Activated naive CD4-positive, alpha-beta T cell (primary cell): ENCODE results near the gene CCDC136.

Experiments used
- DNase-seq, 4 experiments: peaks; one replicate each; lab custom pipeline; 2025; lab: John Stamatoyannopoulos, UW

The CCDC136 gene

GRCh38 chr7:128777156-128778123 is 14.3 kb upstream of the CCDC136 start:
- no peak for DNase-seq

DNA sequence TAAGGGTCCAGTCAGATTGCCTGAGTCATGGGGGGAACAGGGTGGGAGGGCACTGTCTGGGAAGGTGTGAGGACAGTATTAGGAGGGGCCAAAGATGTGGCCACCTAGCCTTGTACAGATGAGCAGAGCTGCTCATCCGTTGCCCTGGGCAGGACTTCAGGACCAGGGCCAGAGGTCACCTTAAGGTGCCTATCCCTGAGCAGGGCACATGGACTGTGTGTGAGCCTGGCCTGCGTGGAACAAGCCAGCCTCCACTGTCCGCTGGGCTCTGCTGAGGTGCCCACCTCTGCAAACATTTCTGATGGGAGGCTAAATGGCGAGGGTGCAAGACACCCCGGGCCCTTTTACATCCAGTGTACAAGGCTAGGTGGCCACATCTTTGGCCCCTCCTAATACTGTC is 12.8 kb upstream of the CCDC136 start:
- DNase-seq = no peak

GRCh38 chr7:128781126-128781525 is 10.6 kb upstream of the CCDC136 start:
- DNase-seq = no peak

- DNase-seq = no peak
Measured at GRCh38 chr7:128781851-128782250, 9.9 kb upstream of the CCDC136 start.

- DNase-seq = no peak
Measured at GRCh38 chr7:128783143-128783861, 8.5 kb upstream of the CCDC136 start.

- DNase-seq = no peak
Measured at GRCh38 chr7:128785738-128786137, 6.0 kb upstream of the CCDC136 start.

- no peak for DNase-seq
Measured at GRCh38 chr7:128788446-128789412, 3.0 kb upstream of the CCDC136 start.

GRCh38 chr7:128790315-128791041 is 1.3 kb upstream of the CCDC136 start:
- no peak for DNase-seq

DNA sequence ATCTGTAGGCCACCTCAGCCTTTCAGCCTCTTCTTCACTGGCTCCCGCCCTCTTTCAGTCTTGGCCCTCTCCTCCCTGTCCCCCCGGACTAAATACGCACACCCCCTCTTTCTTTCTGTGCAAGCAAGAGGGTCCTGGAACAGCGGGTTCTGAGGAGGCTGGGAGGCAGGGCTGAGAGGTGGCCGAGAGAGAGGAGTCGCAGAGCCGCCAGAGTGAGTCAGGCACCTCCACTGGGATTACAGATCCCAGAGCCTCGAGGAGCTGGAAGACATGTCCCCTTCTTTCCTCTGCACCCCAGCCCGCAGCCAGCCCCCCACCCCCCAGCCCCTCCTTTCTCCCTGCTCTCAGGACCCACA is 182 bp downstream of the CCDC136 start:
- no peak for DNase-seq

- DNase-seq = no peak
Measured at GRCh38 chr7:128792471-128793180, 858 bp downstream of the CCDC136 start.

DNA sequence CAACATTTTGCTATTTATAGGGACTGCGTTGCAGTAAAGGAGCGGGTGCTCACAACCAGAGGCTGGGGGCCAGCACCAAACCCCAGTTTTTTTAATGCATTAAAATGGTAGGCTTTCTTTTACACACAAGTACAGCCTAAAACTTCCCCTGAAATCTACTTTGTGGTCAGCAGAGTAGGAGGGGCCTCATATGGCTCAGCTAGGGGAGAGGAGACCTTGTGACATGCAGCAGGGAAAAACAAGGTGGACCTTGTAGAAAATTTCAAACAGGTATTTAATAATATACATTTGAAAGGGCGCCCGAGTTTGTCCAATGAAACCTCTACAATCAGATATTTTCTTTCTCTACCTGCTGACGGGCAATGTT is 1.4 kb downstream of the CCDC136 start:
- no peak for DNase-seq

GRCh38 chr7:128794020-128794419 is 2.3 kb downstream of the CCDC136 start:
- DNase-seq = peak in 1 of 4 experiments; percentile 7

- no peak for DNase-seq
Measured at GRCh38 chr7:128794436-128794835, 2.7 kb downstream of the CCDC136 start.

DNA sequence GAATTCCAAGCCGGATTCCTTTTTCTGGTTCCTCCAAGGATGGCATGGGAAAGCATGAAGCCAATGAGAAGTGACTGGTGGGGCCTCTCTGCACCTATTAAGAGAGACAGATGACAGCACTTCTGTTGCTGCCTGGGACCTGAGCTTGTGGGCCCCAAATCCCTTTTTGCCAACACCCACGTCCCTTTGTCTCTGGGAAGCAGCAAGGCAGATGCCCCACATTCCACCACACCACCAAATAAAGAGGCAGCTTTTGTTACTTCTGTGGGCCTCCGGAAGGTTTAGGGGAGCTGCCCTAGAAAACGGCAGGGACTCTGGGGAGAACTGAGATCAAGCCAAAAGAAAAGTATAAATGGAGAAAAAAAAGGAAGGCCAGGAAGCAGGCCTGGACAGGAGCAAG is 3.4 kb downstream of the CCDC136 start:
- DNase-seq = no peak

DNA sequence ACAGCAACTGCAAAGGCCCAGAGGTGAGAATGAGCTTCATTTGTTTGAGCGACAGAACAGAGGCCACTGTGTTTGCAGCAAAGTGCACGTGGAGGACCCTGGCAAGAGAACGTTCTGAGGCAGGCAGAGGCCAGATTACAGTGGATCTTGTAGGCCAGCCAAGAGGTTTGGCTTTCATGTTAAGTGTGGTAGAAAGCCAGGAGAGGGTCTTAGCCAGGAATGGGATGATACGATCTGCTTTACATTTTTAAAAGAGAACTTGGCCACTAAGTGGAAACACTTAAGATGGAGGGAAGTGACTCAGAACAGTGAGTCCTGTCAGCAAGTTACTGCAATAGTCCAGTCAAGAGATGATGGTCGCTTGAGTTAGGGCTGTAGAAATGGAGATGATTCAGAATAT is 4.6 kb downstream of the CCDC136 start:
- no peak for DNase-seq

DNA sequence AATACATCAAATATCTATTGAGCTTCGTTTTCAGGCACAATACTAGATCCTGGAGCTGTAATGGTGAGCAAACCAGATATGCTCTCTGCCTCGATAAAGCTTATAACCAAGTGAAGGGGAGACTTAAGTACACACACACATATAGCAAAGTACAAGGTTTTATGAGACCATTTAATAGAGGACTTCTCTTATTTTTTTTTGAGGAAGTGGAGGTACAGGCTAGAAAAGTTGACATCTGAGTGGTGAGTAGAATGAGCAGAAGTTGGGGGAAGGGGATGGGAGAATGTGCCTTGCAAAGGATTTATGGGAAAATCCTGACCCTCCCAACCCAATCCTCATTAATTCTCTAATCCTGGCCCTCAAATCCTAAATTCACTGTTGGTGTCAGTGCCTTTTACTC is 7.7 kb downstream of the CCDC136 start:
- DNase-seq = no peak

- DNase-seq = no peak
Measured at GRCh38 chr7:128800567-128800966, 8.8 kb downstream of the CCDC136 start.

DNA sequence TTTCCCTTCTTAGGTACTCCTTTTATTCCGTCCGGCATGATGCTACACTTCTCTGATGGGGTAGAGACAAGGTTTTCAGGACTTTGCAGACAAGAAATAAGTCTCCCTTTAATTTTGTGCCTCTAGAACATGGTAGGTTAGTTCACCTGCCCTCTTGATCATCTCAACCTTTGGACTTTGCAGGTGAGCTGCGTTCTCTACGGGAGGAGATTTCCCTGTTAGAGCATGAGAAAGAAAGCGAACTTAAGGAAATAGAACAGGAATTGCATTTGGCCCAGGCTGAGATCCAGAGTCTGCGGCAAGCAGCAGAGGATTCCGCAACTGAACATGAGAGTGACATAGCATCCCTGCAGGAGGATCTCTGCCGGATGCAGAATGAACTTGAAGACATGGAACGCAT is 9.2 kb downstream of the CCDC136 start:
- no peak for DNase-seq

GRCh38 chr7:128801667-128802418 is 10.1 kb downstream of the CCDC136 start:
- no peak for DNase-seq

GRCh38 chr7:128804484-128804883 is 12.7 kb downstream of the CCDC136 start:
- DNase-seq = no peak
